ENCODE measurements around the gene KLF15.

The KLF15 gene

DNA sequence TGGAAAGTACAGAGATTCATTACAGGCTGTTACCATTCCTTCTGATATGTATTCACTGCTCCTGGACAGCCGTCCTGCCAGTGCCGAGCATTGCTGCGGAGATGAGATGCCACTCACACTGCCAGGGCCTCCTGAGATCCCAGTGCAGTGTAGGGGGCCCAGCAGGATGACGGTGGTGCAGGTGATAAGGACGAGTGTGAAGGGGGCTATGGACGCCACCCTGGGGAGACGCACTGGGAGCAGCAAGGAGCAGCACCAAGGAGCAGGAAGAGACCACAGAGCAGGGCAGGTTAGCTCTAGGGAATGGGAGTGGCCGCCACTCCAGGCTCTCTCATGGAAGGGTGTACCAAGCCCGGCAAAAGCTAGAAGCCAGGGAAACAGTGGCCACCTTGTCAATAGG is 4.0 kb upstream of the KLF15 start:
- DNase-seq (ENCODE audit: low spot score) (no peak), FAIRE-seq (no peak)

GRCh38 chr3:126360714-126361060 is 3.5 kb upstream of the KLF15 start:
- FAIRE-seq, result no peak
- DNase-seq (ENCODE audit: low spot score), result no peak

GRCh38 chr3:126360046-126360713 is 3.0 kb upstream of the KLF15 start:
- DNase-seq (ENCODE audit: low spot score) (no peak), FAIRE-seq (no peak)

DNA sequence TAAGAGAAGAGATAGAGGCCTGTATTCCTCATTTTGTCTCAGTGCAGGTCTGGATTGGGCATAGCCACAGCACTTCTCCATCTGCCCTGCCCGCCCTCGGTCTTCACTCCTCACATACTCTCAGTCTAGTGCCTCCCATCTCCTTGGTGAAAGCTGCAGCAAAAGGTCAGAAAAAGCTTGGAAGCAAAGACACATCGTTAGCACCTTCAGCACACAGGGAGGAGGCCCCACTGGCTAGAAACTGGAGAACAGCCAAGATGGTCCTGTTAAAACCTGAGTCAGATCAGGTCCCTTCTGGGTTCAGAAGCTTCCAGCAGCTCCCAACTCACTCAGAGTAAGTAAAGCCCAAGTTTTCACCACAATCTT is 1.6 kb upstream of the KLF15 start:
- DNase-seq (ENCODE audit: low spot score), result no peak
- FAIRE-seq, result no peak

DNA sequence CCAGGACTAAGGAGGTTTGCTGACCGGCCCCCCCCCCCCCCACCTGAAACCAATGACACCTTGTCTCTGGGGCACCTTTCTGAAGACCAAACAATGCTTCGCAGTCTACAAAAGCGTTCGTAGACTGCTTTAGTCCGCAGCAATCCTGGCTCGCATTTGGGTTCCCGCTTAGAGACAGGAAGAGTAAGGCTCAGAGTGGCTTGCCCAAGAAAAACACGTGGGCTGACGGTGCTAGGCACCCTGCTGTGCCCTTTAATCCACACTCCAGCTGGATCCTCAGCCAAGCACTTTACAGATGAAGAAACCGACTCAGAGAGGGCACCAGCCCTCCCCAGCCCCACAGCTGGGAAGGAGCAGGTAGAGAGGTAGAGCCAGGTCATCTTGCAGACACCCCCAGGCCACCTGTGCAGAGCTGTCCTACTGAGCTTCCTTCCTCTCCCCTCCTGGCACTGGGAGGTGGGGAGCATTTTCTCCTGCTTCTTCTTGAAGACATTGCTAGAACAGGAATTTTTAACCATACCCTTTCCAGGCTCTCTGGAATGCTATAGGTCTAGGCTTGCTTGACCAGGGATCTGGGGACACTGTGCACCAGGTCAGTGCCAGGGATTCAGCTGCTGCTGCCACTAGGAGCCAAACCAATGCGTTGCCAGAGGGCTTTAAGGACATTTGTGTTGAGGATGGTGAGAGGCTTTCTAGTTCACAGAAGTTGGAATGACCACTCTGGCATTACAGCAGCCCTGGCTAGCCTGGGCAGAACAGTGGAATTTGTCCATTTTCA is 1.0 kb upstream of the KLF15 start:
- DNase-seq (ENCODE audit: low spot score), result no peak
- no peak for FAIRE-seq

DNA sequence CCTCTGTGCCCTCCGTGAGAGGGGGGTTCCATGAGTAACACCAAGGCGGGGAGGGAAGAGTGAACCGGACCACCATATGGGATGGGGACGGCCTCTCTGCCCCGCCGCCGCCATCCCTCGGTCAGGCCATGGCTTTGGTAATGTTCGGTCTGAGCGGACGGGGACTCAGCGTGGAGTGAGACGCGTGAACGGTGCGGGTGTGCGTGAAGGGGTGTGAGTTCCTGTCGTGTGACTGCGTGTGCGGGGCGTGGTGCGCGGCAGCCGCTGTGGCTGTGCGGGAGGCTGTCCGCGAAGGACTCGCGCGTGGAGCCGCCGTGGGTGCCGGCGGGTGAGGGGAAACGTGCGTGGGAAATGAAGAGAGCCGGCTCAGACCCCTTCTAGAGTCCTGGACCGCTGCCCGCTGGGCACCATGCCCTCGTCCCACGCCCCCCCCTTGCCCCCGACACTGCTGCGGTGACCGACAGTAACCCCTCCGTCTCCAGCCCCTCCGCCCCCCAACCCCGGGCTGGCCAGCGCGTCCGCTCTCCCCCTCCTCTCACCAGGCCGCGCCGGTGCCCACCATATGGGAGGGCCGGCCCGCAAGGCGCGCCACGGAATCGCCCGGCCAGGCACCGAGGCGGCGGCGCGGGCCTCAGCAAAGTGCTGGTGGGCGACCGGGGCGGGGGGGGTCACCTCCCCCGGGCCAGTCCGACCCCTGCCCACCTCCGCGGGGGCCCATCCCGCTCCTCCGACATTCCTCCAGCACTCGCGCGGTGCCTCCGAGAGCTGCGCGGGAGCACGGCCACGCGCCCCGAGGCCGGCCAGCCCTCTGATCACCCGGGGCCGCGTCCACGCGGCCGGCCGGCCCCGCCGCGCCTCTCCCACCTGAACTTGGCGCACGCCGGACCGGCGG is 589 bp downstream of the KLF15 start:
- FAIRE-seq (no peak), DNase-seq (ENCODE audit: low spot score) (no peak)

DNA sequence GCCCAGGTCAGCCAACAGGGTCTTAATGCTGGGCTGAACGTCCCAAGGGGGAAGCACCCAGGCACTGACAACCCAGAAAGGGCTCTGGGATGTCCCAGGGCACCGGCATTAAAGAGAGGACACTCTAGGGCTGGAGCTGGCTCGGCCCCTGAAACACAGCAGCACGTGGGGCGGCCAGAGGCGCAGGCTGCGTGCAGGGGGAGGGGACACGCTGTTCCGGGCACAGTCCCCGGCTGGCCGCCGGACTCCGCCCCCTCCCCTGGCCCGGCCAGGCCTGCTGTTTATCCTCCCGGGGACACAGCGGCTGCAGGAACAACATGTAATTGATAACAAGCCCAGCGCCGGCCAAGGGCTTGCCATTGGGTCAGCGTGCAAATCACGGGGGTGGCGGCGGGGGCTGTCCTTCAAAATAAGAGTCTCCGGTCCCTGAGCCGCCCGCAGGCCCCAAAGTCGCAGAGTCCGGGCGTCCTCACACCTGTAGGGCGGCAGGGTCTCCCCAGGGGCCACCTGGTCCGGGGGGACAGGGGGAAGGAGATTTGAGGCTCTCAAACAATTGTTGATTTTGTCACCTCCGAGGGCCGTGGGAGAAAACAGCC is 1.3 kb downstream of the KLF15 start:
- DNase-seq (ENCODE audit: low spot score), result no peak
- FAIRE-seq, result no peak

- DNase-seq (ENCODE audit: low spot score), result no peak
These were observed 2.0 kb downstream of the KLF15 start for GRCh38 chr3:126355251-126355650.

DNA sequence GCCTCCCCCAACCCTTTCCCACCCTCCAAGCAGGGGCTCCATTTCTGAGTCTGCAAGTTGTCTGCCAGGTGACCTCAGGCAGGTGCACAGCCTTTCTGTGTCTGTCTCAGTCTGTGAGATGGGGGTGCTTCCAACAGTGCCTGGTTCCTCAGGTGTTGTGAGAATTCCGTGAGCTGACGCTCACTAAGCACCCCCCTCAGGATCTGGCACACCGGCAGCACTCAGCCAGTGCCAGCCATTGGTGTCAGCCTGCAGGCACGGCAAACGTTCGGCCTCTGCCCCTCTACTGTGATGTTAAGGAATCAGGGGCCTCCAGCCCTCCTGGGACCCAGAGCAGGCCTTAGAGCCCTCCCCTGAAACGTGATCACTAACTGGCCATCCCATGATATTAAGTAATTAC is 2.4 kb downstream of the KLF15 start:
- no peak for DNase-seq (ENCODE audit: low spot score)
- no peak for FAIRE-seq

More at GRCh38 chr3:126355251-126355650, 2.0 kb downstream of the KLF15 start:
- FAIRE-seq, result no peak

- DNase-seq (ENCODE audit: low spot score) (no peak), FAIRE-seq (no peak)
These were observed 3.4 kb downstream of the KLF15 start for GRCh38 chr3:126353694-126354321.

- DNase-seq (ENCODE audit: low spot score) (no peak), FAIRE-seq (no peak)
These were observed 4.4 kb downstream of the KLF15 start for GRCh38 chr3:126352476-126353454.

- DNase-seq (ENCODE audit: low spot score) (no peak), FAIRE-seq (no peak)
These were observed 5.3 kb downstream of the KLF15 start for GRCh38 chr3:126351771-126352475.

- DNase-seq (ENCODE audit: low spot score), result no peak
- no peak for FAIRE-seq
These were observed 6.0 kb downstream of the KLF15 start for GRCh38 chr3:126351086-126351770.

- FAIRE-seq (no peak), DNase-seq (ENCODE audit: low spot score) (no peak)
These were observed 6.6 kb downstream of the KLF15 start for GRCh38 chr3:126350502-126351085.

GRCh38 chr3:126349611-126350501 is 7.4 kb downstream of the KLF15 start:
- FAIRE-seq, result no peak
- no peak for DNase-seq (ENCODE audit: low spot score)

GRCh38 chr3:126349071-126349470 is 8.1 kb downstream of the KLF15 start:
- FAIRE-seq (no peak), DNase-seq (ENCODE audit: low spot score) (no peak)

- DNase-seq (ENCODE audit: low spot score) (no peak), FAIRE-seq (no peak)
These were observed 8.8 kb downstream of the KLF15 start for GRCh38 chr3:126348308-126348920.

All from RCC 7860 (cell line).